Measurements from ENCODE around the gene ADH7.
"Not testable (repeated sequence)": the region's sequence is repeated elsewhere in the genome, so short reads cannot be mapped to it uniquely, and the experiment has no call there.

Gene ADH7

GRCh38 chr4:99435154-99435553 lies at the start of gene ADH7:
ADH7 (minus strand) TSS chr4:99435342; CDS start chr4:99435233, 109 bp downstream.
- no peak for DNase-seq

- no peak for DNase-seq
These were observed 48.5 kb upstream of the ADH7 start for GRCh38 chr4:99483636-99484035.

DNA sequence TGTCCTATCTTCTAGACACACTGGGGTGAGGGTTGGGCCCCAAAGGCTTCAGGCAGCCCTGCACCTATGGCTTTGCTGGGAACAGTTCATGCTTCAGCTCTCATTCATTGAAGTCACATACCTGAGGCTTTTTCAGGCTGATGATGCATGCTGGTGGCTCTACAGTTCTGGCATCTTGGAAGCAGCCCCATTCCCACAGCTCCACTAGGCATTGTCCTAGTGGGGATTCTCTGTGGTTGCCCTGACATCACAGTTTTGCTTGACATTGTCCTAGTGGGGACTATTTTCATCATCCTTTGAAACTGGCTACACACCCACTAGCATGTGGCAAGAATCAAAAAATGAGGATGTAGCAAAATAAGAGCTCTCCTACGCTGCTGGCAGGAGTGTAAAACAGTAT lies 38.0 kb upstream of the ADH7 start:
- no peak for DNase-seq

DNA sequence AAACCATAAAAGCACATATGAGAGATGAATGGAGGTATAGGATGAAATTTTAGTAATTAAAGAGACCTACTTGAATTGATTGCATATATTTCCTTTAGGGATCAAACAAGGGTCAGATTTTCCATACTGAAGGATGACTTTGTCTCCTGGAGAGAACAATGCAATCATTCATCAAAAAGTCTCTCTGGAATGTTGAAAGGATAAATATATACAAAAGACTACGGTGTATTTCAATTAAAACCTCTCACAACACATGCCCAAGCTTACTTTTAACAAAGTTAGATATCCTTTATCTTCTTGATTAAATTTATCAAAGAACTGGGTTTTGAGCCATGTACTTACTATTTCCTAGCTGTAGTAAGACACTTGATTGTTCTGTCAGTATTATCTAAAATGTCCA lies 36.8 kb upstream of the ADH7 start:
- DNase-seq: no peak

- no peak for DNase-seq
These were observed 36.2 kb upstream of the ADH7 start for GRCh38 chr4:99471349-99471748.

DNA sequence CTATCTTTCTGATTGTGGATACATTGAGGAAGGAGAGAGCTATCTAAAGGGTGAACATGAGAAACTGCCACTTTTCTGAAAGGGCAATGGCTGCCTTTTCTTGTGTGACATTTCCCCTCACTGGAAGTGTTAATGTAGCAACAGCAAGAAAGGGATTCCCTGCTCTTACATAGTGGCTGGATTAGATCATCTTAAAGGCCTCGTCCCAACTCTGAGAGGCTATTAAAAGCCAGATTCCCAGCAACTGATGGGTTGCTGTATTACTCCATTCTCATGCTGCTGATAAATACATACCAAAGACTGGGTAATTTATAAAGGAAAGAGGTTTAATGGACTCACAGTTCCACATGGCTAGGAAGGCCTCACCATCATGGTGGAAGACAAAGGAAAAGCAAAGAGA lies 33.7 kb upstream of the ADH7 start:
- no peak for DNase-seq

DNA sequence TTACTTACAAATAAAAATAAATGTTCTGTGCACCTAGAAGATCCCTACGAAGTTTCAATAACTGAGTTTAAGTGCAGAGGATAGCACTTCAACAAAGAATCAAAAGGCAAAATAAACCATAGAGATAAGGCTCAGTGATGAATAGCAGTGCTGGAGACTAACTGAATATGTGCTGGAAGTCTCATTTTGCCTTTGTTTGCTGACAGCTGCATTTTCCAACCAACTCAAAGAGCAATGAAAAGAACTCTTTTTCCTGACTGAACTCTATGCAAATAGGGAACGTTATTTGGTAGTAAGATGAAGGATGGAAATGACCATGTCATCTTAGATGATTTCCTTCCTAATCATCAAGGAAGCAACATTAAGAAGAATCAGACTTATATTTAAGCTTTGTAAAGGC lies 32.7 kb upstream of the ADH7 start:
- no peak for DNase-seq

- no peak for DNase-seq
These were observed 28.4 kb upstream of the ADH7 start for GRCh38 chr4:99463566-99463965.

DNA sequence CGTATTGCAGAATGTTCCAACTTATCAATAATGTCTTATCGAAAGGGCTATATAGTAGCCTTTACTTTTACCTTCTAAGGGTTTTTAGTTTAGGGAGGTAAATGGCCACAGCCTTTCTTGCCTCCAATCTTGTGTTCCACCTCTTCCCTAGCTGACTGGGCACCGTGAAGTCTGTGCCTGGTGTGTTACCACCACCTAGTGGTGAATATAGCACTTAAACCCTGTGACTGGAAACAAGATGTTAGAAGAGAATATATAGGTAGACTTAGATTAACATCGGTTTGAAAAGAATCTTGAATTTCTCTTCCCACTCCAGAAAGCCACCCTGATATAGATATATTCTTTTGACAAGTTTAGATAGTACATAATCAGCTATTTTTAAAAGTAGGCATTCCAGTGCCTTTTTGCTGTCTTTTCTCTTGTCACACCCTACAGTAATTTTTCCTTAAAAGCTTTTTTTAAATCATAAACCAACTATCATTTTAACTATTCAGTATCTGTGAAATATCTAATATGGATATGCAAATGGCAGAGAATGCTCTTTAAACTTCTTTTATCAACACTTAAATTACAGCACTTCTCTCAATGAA lies 27.8 kb upstream of the ADH7 start:
- DNase-seq: peak; percentile 7 to 40

DNA sequence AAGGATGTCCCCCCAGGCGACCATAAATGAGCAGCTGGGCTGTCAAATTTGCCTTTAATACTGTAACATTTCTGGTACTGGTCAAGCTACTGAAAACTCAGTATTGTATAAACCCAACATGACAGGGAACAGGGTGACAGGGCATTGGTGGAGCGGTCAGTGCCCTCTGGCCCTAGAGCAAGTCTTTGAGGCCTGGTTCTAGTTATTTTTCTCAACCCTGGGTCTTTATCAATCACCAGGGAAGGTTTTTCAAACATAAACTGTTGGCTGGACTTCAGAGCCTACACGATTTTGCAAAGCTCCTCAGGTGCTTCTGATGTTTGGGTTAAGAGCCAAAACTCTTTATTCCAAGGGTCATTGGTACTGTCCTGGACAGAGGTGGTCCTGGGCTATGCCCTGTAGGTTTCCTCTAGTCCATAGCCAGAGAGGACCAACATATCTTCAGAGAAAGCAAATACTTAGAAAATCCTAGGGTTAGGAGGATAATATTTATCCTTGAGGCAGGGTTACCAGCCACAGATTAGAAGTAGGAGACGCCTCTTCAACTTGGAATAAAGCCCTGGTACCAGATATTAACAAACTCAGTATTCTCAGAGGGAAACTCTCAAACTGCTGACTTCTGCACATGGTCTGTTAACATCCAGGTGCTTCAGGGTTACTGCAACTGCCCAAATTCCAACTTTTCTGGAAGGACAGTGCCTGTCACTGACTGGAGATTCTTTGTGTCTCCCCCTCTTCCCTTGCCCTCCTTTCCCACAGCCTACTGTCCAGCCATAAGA lies 26.7 kb upstream of the ADH7 start:
- no peak for DNase-seq

GRCh38 chr4:99459546-99460042 lies 24.5 kb upstream of the ADH7 start:
- DNase-seq: no peak

GRCh38 chr4:99458911-99459447 lies 23.8 kb upstream of the ADH7 start:
- no peak for DNase-seq

DNA sequence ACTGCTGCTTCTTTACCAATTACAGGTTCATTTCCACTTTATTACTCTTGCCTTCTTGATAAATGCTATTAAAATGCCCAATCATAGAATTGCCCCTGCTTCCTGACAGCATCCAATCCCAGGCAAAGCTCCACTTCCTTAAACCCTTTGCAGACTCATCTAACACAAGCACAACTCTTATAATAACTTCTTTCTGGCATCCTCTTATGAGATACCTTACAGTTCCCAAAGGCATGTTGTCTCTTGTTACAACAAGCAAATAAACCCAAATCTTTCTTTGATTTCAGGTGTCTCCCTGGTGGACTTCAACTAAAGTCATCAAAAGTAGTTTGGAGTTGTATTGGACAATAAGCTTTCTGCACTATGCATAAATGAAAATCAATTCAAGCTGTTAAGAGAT lies 22.5 kb upstream of the ADH7 start:
- DNase-seq: no peak

- DNase-seq: no peak
These were observed 22.1 kb upstream of the ADH7 start for GRCh38 chr4:99457270-99457669.

- no peak for DNase-seq
These were observed 12.4 kb upstream of the ADH7 start for GRCh38 chr4:99447513-99447912.

GRCh38 chr4:99447079-99447478 lies 11.9 kb upstream of the ADH7 start:
- DNase-seq: peak in 1 of 2 experiments; percentile 2

GRCh38 chr4:99438405-99438780 lies 3.3 kb upstream of the ADH7 start:
- DNase-seq: no peak

GRCh38 chr4:99437723-99438404 lies 2.7 kb upstream of the ADH7 start:
- no peak for DNase-seq

GRCh38 chr4:99436976-99437722 lies 2.0 kb upstream of the ADH7 start:
- no peak for DNase-seq

DNA sequence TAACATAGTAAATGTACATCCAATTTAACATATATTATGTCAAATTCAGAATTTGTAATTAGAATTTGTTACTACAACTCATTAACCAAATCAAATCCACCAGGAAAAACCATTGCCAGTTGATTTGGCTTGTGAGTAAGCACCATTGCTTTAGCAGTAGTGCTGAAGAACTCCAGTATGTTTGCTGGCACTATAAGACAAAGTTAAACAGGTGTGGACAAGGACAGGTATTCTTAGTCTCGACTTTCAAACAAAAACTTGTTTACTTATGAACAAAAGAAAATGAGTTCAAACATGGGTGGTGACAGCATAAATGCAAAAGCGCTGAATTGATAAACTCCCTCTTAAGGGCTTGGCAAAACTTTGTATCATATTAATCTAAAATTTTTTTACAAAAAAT lies 1.3 kb upstream of the ADH7 start:
- no peak for DNase-seq

- no peak for DNase-seq
These were observed 5.0 kb downstream of the ADH7 start for GRCh38 chr4:99430106-99430505.

DNA sequence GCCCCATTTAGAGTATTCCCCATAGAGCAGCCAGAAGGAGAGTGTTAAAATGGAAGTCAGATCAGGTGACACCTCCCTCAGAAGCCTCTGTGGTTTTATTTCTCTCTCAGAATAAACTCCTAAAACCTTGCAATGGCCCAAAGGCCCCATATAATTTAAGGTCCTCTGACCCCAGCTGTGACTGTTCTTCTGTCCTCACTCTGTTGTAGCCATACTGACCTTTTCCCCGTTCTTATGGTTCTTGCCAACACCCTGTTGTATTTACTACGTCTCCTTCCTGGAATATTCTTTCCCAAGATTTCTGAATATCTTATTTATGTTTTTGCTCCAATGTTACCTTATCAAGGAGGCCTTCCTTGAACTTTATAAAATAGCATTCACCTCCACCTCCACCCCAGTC lies 18.0 kb downstream of the ADH7 start:
- no peak for DNase-seq

DNA sequence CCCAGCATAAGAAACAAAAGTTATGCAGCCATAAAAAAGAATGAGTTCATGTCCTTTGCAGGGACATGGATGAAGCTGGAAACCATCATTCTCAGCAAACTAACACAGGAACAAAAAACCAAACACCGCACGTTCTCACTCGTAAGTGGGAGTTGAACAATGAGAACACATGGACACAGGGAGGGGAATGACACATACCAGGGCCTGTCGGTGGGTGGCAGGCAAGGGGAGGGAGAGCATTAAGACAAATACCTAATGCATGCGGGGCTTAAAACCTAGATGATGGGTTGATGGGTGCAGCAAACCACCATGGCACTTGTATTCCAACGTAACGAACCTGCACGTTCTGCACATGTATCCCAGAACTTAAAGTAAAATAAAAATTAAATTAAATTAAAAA lies 19.4 kb downstream of the ADH7 start:
- not testable (repeated sequence) for DNase-seq

Data from NCI-H1930 (cell line).